NCI-H1417 treated with DMSO at 0.1 percent for 48 hours (cell line): Measurements from ENCODE around the gene MRPS23.

ENCODE experiments used
- DNase-seq: peaks from one replicate; lab custom pipeline; 2025; lab: John Stamatoyannopoulos, UW

Gene MRPS23

DNA sequence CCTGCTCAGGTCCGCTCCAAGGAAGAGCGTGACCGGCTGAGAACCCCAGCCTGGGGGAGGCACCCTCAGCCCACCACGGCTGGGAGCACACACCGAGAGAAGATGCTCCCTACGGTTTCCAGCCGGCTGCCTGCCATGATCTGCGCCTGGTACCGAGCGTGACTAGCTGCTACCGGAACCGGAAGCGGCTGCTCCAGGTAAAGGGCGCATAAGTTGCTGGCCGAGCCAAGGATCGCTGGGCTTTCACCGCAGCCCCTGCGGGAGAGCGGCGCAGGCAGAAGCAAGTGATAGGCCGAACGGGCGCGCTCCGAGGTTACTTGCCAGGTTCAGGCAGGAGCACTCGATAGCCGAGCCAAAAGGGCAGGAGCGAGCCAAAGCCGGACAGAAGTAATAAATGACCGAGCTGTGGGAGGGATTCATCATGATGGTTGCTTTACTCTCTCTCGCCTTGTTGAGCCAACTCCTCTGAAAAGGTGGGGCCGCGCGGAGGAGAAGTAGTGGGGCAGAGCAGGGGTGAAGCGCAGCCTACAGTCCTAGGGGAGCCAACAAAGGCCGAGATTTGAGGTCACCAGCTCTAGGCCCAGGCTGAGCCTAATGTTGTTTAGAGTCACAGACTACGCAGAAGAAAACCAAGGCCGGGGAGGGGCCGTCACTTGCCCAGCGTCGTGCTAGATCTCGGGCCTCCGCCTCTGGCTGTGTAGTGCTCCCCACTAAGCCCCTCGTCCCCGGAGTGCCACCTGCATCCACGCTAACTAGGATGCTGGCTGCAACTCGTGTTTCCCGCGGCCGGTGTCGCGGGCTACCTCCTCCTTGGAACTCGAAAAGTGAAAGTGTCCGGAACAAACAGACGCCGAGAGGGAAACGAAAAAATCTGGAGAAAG is at the start of gene MRPS23:
MRPS23 (minus strand) TSS at position 171 of the 881 bp plus-strand sequence; CDS start at position 137, 34 bp downstream.
- peak; percentile 88 for DNase-seq

DNA sequence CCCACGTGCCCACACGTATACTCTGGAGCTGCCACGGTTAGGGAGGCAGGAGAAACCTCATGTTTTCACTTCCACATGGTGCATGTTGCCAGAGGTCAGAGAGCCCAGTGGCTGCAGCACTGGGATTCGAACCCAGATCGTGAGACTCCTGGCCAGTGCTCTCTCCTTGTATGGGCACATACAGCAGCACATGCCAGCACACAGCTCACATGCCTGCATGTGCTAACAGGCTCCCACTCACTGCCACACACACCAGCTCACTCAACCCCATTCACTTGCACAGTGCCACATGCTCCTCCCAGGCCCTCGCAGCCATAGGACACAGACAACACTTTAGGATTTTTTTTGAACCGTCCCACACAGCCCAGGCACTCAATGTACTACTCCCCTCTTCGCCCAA is 49.5 kb upstream of the MRPS23 start:
- no peak for DNase-seq

DNA sequence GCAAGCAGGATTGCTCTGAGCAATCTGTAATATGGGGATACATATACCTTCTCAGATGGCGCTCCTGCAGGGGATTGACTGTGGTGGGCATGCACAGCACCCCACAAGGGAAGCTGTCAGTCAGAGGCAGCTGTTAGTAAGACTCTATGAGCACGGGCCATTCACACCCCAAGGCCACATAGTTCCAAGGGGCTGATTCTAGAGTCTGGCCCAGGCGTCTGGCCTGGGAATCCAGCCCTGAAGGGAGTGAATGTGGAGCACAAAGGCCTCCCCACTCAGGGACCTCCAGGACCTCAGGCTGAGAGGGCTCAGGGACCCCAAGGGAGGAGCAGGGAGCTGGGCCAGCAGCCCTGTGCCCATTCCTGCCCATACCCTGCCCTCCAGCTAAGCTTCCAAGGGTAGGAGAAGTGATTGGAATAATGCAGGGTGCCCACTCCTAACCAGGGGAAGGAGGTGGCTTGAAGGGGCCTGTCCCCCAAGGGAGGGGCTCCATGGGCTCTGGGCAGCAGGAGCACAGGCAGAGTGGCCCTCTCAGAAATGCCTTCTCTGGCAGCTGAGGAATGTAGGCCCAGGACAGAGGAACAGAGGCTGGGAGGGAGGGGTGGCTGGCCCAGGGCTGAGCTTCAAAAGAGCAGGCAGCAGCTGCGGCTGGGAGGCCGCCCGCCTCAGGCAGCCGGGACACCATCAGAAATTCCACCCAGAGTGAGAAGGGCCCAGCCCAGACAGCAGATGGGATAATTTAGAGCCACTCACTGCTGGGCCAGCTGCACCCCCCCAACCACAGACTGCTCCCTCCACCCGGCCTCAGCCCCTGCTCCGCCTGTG is 48.9 kb upstream of the MRPS23 start:
- DNase-seq = no peak

DNA sequence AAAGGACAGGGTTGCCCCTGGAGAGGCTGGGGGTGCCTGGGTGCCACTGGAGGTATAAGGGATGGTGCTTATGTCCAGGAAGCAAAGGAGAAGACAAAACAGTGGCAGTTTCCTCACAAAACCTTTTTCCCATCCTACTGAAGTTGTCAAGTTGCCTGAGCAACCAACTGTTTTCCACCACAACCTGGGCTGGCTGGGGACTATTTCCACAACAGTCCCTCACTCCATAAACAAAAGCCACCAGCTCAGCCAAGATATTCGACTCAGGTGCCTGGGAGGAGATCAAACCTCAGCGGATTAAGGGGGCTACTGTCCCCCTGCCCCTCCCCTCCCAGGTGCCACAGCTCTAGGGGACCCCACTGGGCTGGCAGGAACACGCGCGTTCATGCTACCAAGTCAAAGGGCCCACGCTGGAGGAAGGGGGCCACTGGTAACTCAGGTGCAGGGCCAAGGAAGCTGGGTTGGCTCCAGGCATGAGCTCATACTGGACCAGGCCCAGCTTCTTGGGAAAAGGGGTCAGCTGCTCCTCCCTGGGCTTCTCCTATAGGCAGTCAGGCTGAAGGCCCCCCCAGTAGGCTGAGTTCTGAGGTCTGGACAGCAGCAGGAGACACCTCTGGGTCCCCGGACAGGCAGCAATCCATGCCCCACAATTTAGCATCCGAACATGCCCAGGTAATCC is 45.7 kb upstream of the MRPS23 start:
- DNase-seq = no peak

DNA sequence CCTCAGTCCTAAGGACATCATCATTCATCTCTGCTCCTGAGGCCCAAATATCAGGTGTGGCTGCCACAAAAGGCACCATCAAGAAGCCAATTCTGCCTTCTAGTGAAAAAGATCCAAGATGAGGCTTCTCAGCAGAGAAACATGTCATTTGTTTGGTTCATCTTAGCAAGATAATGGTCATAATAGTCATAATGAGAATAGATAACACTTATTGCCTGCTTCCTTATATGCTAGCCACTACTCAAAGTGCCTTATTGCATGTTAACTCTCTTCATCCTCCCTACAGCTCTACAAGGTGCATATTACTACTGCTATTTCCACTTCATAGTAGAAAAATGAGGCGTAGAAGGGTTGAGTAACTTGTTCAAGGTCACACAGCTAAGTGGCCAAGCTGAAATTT is 45.0 kb upstream of the MRPS23 start:
- DNase-seq = no peak

DNA sequence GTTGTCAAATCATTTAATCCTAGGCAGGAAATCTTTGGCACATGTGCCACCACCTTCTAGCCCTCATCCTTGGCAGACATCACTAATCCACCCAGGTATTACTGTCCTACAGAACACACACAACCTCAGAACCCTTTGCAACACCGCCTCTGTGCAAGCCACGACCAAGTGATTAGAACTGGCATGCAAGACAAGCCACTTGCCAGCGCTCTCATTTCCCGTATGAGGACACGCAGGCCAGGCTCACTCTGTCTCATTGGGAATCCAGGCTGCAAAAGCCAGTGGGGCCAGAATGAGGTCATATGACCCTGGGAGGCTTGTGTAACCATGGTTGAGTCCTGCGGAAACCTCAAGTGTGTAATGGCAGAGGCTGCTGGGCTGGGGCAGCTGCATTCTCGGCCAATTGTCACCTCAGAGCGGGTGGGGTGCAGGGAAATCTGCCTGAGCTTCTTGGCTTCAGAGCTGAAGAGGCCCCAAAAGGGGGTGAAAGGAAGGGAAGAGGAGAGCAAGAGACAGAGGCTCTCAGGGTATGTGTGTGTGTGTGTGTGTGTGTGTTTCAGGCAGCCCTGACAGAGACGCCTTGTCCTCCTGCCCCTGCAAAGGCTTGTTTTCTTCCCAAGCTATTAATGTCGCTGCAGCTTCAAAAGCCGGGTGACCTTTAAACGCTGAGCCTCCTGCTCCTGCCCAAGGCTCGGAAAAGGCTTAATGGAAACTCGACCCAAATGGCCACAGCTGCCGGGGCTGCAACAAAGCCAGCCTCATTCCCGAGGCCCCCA is 43.2 kb upstream of the MRPS23 start:
- peak; percentile 14 for DNase-seq

DNA sequence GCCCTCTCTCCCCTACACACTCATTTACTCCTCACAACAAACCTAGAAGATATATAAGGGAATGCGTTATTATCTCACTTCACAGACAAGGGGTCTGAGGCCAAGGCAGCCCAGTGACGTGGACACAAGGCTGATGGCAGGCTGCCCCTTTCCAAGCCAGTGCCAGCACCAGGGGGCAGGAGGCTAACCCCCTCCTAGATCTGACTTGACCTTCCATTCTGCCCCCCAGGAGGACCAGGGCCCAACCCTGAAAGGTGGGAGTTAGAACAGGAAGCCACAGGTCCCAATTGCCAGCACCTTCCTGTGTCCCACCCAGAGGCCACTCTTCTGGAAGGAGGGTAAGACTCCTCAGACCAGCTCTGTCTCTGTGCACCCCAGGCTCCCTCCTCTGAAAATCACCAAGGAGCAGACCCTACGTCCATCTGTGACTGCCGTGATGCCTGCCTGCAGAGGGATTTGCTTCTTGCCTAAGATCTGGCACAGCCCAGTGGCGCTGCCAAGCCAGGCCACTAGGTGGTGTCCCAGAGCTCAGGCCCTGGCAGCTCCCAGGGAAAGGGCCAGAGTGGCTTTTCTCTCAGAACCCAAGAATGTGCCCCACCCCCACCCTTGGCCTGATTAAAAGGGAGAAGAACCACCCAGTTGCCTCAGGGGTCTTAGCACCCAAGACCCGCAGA is 42.4 kb upstream of the MRPS23 start:
- DNase-seq = no peak

DNA sequence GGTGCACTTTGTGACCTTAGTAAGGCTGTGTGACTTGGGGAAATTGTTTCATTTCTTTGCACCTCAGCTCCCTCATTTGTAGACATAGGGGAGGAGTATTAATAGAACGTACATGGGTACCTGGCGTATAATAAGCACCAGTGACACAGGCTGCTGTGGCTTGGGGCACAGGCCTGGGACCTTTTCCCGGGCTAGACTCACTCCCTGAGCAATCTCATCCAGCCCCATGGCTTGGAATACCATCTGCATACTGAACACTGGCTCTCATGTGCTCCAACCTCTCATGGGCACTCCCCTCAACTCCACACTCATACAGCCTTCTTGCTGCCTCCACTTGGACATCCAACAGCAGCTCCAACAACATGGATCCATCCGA is 41.0 kb upstream of the MRPS23 start:
- DNase-seq = no peak

DNA sequence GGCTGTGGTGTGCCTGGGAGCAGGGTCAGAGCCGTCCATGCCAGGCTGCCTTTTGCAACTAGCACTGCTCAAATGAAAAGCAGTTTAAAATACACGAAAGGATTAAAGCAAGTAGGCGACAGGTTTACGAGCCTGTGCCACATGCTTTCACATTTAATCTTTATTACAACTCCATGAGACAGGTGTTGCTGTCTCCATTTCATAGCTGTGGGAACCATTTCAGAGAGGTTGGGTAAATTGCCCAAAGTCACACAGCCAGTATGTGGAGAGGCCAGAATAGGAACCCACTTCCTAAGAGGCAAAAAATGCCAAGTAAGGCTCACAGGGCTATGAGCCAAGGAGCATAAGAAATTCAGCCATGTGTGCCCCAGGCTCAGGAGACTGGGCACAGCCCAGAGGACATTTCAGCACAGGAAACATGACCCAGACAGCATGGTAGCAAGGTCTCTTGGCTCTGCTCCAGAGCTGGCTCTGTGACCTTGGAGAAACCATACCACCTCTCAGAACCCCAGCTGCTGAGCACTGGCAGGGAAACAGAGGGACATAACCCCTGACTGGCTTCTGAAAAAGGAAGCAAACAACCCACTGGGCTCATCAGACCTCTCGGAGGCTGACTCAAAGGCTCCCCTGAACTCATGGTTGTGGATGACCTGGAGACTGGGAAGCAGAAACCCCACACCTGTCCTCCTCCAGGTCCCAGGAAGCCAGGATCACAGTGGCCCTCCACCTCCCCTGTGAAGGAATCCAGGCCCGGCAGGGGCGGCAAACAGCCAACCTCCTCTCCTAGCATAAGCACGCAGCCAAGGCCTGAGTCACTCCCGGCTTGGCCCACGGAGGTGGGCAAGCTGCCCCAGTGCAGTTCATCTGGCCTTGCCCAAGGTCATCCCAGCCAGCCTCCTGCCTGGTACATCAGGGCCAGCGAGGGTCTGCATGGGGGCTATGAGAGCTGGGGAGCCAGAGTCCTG is 40.3 kb upstream of the MRPS23 start:
- no peak for DNase-seq

DNA sequence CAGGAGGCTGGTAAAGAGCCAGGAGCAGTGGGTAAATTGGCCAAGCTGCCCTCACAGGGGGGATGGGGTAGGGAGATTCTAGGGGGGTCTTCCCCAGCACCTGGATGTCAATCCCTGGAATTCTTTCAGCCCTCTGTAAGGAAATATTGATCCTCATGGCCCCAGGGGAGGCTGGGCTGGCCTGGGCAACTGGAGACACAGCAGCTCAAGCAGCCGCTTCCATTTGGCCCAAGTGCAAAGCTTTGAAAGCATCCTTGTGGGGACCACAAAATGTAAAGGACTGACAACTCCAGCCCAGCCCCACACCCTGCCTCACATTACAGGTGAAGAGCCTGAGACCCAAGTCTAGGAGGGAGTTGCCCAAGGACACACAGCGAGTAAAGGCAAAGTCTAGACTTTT is 39.4 kb upstream of the MRPS23 start:
- DNase-seq = no peak

DNA sequence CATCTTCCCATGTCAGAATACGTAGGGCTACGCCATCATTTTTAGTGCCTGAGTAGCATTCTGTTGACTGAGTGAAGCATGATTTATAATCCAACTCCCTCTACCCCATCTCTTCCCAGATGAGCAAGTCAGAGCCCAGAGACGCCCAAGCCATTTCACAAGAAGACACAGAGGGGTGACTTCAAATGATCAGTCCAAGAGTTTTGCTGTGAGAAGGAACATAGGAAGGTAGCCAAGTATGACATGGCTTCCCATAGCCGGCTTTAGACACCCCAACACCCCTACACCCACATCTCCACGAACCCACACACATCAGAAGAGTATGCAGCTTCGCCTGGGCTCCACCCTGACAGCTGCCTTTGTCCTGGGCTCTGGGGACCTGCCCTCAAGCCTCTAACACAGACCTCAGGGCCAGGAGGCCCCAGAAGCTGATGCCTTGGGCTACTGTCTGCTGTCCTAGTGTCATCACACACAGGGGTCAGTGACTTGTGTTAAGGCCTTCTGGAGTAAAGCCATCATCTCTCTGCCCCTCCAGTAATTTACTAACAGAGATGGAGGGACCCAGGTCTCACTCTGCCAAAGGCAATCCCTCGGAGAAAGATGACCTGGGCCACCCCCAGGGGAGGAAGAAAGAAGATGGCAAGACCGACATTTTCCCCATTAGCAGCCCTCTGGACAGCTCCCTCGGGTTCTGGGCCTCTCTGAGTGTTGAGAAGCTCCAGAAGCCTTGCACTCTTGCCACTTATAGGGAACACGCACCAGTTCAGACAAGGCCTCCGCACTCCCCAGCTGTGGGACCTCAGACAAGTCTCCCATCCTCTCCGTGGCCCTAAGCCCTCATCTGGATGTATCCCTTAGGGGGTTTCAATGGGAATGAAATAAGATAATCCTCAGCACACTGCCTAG is 38.7 kb upstream of the MRPS23 start:
- DNase-seq = no peak

DNA sequence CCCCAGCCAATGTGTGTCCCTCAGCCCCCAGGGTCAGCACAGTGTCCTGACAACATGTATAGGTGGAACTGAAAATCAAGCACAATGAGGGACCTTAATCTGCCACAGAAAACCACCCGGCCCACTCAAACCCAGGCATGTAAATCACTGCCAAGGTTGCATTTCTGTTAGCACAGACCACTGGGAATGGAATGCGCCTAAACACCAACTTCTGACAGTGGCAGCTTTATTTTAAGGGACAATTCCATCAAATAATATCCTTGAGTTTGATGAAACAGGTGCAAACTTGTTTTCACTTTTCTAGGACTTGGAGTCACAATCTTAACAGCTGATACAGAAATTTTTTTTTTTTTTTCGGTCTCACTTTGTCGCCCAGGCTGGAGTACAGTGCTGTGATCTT is 37.3 kb upstream of the MRPS23 start:
- no peak for DNase-seq

DNA sequence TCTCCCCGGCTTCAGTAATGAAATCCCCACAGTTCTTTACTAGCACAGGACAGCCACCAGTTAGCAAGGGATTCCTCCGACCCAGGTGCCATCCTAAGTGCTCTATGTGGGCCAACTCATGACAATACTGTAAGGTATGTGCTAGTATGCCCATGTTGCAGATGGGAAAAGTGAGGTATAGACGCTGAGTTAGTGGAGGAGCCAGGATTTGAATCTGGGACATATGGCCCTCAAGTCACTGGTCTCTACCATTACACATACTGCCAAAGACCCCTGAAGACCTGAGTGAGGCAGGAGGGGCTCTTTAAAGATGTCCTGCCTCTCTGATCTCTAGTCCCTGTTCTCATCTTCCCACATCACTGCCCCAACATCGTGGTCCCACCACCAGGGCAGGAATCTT is 36.2 kb upstream of the MRPS23 start:
- DNase-seq = no peak

DNA sequence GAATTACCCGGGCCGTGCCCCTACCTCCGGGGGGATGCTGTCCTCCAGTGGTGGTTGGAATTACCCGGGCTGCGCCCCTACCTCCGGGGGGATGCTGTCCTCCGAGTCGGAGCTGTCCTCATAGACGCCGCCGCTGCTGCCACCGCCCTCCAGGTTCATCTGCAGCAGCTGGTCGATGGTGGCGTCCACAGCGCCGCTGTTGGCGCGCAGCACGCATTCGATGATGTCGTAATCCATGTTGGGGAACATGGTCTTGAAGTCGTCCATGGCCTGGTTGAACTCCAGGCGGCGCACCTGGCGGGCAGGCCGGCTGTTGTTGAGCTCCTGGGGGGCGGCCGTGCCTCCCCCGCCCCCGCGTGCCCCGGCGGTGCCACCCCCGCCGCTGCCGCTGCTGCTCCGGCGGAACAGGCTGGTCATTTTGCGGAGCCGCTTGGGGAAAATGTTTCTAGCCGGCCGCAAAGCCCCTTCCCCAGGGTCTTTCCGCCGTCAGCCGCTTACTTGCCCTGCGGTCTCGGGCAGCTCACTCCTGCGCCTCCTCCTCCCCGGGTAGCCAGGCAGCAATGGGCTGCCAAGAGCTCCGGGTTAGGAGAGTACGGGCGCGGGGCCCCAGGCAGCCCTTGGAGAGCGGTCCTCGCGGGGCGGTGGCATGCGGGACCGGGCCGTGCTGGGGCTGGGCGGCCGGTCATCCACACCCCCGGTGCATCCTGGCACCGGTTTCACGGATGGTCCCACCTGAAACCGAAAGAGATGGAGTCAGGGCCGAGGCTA is 35.5 kb upstream of the MRPS23 start:
- DNase-seq = no peak

DNA sequence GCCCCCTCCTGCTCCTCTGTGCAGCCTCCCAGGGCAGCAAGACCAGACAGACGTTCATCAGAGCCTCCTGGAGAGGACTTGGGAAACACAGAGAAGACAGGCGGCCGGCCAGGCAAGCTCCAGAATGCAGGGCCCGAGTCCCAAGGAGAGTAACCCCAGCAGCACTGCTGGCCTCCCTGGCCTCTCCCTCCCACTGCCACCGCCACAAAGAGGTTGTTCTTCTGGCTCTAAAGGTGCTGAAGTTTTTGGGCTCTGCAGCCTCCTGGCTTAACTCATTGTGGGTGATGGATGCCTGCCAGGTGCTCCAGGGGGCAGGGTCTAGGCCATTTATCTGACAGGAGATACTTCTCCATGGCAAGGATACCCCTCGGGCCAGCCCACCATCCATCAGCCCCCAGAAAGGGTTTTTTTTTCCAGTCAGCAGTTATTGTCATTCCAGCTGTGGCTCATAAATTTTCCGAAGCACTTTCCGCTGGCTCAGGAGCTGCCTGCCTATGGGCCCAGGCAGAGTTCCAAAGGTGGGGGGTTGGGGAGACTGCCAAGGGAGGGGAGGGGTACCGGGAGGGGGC is 32.0 kb upstream of the MRPS23 start:
- no peak for DNase-seq

DNA sequence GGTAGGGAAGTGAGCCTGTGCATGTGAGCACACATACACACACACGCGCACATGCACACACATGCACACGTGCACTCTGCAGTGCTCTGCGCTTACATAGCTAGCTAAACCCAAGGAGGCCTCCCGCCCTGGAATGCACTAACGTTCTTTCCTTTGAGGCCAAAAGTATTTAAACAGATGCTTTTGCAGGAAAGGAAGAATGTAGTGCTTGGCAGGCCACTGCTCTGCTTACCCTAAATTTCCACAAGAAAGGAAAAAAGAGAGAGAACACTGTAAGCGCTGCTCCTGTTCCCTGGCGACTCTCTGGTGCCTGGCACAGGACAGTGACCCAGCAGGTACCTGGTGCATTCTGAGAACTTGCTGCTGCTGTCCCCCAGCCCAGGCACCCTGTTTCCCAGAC is 31.3 kb upstream of the MRPS23 start:
- DNase-seq = no peak

DNA sequence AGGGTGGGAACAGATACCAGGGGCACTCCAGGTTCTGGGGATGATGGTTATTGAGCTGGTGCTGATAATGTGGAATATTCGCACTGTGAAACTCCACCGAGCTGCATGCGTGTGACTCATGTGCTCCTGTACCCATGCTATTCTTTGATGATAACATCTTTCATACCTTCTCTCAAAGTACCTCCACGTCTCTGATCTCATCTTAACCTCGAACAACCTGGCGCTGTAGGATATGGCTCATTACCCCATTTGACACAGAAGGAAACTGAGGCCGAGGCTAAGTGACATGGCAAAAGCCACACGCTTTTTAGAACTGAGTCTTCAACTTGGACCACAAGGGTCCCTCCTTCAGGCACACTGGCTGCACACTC is 30.2 kb upstream of the MRPS23 start:
- DNase-seq = no peak
